MM.1S (cell line): ENCODE measurements around the gene STX3.
"Not testable (repeated sequence)": the region's sequence is repeated elsewhere in the genome, so short reads cannot be mapped to it uniquely, and the experiment has no call there.

Experiments used
- DNase-seq: peaks from one replicate; pipeline ENCODE4 v3.0.0-alpha.2; 2015
- H2AFZ ChIP-seq: fragments of 300-600 bp; sonication (generic); 2 replicates; pipeline ENCODE4 v1.6.0; 2016; ENCODE audit warnings: antibody characterized with exemption, low read length
- H3F3A ChIP-seq: fragments of 300-600 bp; sonication (generic); 2 replicates; pipeline ENCODE4 v1.6.1; 2016; ENCODE audit warnings: mild to moderate bottlenecking, antibody characterized with exemption, low read length, moderate library complexity, mixed read lengths; ENCODE audit not compliant: insufficient read depth
- H3K27ac ChIP-seq: fragments of 300-600 bp; sonication (generic); 2 replicates; pipeline ENCODE4 v1.5.1; 2016; ENCODE audit warnings: mild to moderate bottlenecking, low read length
- H3K27me3 ChIP-seq: fragments of 300-600 bp; sonication (generic); replicated peaks from 2 replicates; pipeline ENCODE4 v1.6.0; 2016; ENCODE audit warnings: low read length; ENCODE audit not compliant: insufficient read depth
- H3K36me3 ChIP-seq: fragments of 300-600 bp; sonication (generic); replicated peaks from 2 replicates; pipeline ENCODE4 v1.6.1; 2016; ENCODE audit warnings: mild to moderate bottlenecking, low read length, mixed read lengths; ENCODE audit not compliant: insufficient read depth
- H3K4me1 ChIP-seq: fragments of 300-600 bp; sonication (generic); 2 replicates; pipeline ENCODE4 v1.6.1; 2016; ENCODE audit warnings: low read length, mixed read lengths
- H3K4me2 ChIP-seq: fragments of 300-600 bp; sonication (generic); 2 replicates; pipeline ENCODE4 v1.6.0; 2016; ENCODE audit warnings: low read depth, low read length
- H3K4me3 ChIP-seq: fragments of 300-600 bp; sonication (generic); 2 replicates; pipeline ENCODE4 v1.5.1; 2016; ENCODE audit warnings: low read length, mixed read lengths
- H3K79me2 ChIP-seq: fragments of 300-600 bp; sonication (generic); 2 replicates; pipeline ENCODE4 v1.6.1; 2016; ENCODE audit warnings: mixed run types, low read length, mixed read lengths
- H3K9ac ChIP-seq: fragments of 300-600 bp; sonication (generic); 2 replicates; pipeline ENCODE4 v1.6.1; 2016; ENCODE audit warnings: low read length, mixed read lengths
- H3K9me2 ChIP-seq: fragments of 300-600 bp; sonication (generic); replicated peaks from 2 replicates; pipeline ENCODE4 v1.6.1; 2016; ENCODE audit warnings: mild to moderate bottlenecking, low read length, mixed read lengths; ENCODE audit not compliant: insufficient read depth
- H3K9me3 ChIP-seq: fragments of 300-600 bp; sonication (generic); replicated peaks from 2 replicates; pipeline ENCODE4 v1.6.1; 2016; ENCODE audit warnings: mild to moderate bottlenecking, low read length, mixed read lengths; ENCODE audit not compliant: insufficient read depth
- H4K20me1 ChIP-seq: fragments of 300-600 bp; sonication (generic); 2 replicates; pipeline ENCODE4 v1.6.1; 2016; ENCODE audit warnings: mild to moderate bottlenecking, low read length, moderate library complexity, mixed read lengths; ENCODE audit not compliant: insufficient read depth
- CTCF ChIP-seq: fragments of 300-600 bp; sonication (generic); IDR thresholded peaks from 2 replicates; pipeline ENCODE4 v1.5.1; 2016; ENCODE audit warnings: antibody characterized with exemption, low read length, mixed read lengths
- EZH2 ChIP-seq: fragments of 300-600 bp; sonication (generic); optimal IDR thresholded peaks from 2 replicates; pipeline ENCODE3; 2017; ENCODE audit warnings: low read depth, mild to moderate bottlenecking, antibody characterized with exemption, low read length, mixed read lengths
- EZH2phosphoT487 ChIP-seq: fragments of 300-600 bp; sonication (generic); IDR thresholded peaks from 2 replicates; pipeline ENCODE4 v1.6.1; 2018; ENCODE audit warnings: antibody characterized with exemption, low read length

Gene STX3

GRCh38 chr11:59783632-59784090 is 28.5 kb downstream of the STX3 start:
- H3K9ac ChIP-seq = no peak overlapping the region
- H3K9me2 ChIP-seq = no peaks in the 10 kb centered on the region
- H3K27me3 ChIP-seq = no peaks in the 10 kb centered on the region
- H3F3A ChIP-seq = no peaks in the 10 kb centered on the region
- H3K4me3 ChIP-seq = no peak overlapping the region
- no peak overlapping the region for H2AFZ ChIP-seq
- TF ChIP-seq CTCF (no peak), EZH2 (no peak), EZH2phosphoT487 (no peak)
- DNase-seq = no peak
- H4K20me1 ChIP-seq = no peaks in the 10 kb centered on the region
- H3K79me2 ChIP-seq = no peaks in the 10 kb centered on the region
- H3K4me2 ChIP-seq = no peak overlapping the region
- no peaks in the 10 kb centered on the region for H3K9me3 ChIP-seq
- no peaks in the 10 kb centered on the region for H3K36me3 ChIP-seq
- no peaks in the 10 kb centered on the region for H3K4me1 ChIP-seq
- H3K27ac ChIP-seq = no peak overlapping the region

DNA sequence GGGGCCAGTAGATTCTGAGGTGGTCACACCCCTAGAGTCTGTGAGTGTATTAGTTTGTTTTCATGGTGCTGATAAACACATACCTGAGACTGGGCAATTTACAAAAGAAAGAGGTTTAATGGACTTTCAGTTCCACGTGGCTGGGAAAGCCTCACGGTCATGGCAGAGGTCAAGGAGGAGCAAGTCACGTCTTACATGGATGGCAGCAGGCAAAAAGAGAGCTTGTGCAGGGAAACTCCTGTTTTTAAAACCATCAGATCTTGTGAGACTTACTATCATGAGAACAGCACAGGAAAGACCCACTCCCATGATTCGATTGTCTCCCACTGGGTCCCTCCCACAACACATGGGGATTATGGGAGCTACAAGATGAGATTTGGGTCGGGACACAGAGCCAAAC is 29.3 kb downstream of the STX3 start:
- not testable (repeated sequence) for H3K79me2 ChIP-seq, H3F3A ChIP-seq, DNase-seq, H3K9ac ChIP-seq, H3K27ac ChIP-seq, H3K36me3 ChIP-seq, H3K27me3 ChIP-seq, H3K4me2 ChIP-seq, H3K4me3 ChIP-seq, H3K9me3 ChIP-seq, H3K9me2 ChIP-seq, H2AFZ ChIP-seq, H3K4me1 ChIP-seq, H4K20me1 ChIP-seq

DNA sequence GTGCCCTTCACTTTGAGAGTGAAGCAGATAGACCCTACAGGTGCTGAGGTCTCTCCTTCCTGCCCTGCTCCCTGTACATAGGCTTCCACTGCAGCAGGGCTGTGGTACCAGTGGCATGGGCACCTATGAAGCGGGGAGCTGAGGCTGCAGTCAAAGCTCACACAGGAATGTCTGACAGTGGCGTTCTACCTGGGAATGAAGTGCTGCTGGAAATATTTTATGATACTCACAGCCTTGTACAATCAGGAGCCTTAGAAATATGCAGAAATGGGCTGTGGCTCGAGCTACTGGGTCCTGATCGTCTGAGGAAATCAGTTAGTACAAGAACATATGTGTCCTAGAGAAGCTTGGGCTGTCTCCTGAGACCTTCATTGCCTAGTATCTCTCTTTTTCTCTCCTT is 30.6 kb downstream of the STX3 start:
- no peak overlapping the region for H3K27ac ChIP-seq
- H3K36me3 ChIP-seq = no peaks in the 10 kb centered on the region
- no peak overlapping the region for H3K4me2 ChIP-seq

DNA sequence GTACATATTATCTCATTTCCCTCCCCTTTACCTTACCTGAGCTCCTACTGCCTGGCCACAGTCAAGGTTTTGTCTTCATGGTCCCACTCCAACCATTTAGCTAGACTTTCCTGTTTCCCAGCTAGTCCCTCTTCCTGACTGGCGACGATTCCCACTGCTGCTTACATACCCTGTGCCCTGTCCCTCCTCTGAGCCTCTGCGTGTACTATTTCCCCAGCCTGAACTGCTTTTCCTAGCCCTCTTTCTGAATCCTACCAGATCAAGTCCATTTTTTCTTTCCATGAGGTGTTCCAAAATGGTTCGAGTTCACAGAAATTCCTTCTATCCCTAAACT is 32.0 kb downstream of the STX3 start:
- H3K4me1 ChIP-seq = no peaks in the 10 kb centered on the region
- no peak overlapping the region for H3K9ac ChIP-seq
- H3K9me2 ChIP-seq = no peaks in the 10 kb centered on the region
- no peak for DNase-seq
- H3K36me3 ChIP-seq = no peaks in the 10 kb centered on the region
- H3K27ac ChIP-seq = no peak overlapping the region
- no peaks in the 10 kb centered on the region for H3K27me3 ChIP-seq
- H3K4me3 ChIP-seq = no peak overlapping the region
- no peaks in the 10 kb centered on the region for H4K20me1 ChIP-seq
- TF ChIP-seq EZH2 (no peak), EZH2phosphoT487 (no peak), CTCF (no peak)
- no peaks in the 10 kb centered on the region for H3K79me2 ChIP-seq
- no peak overlapping the region for H2AFZ ChIP-seq
- no peaks in the 10 kb centered on the region for H3K9me3 ChIP-seq
- H3F3A ChIP-seq = no peaks in the 10 kb centered on the region
- no peak overlapping the region for H3K4me2 ChIP-seq

More for the DNA sequence above, 30.6 kb downstream of the STX3 start:
- no peak overlapping the region for H2AFZ ChIP-seq
- H3K27me3 ChIP-seq = no peaks in the 10 kb centered on the region
- DNase-seq = no peak
- H3K79me2 ChIP-seq = no peaks in the 10 kb centered on the region
- H3K4me1 ChIP-seq = no peaks in the 10 kb centered on the region
- H3F3A ChIP-seq = no peaks in the 10 kb centered on the region
- TF ChIP-seq EZH2 (no peak), CTCF (no peak), EZH2phosphoT487 (no peak)
- H3K9me2 ChIP-seq = no peaks in the 10 kb centered on the region
- H4K20me1 ChIP-seq = no peaks in the 10 kb centered on the region
- H3K9ac ChIP-seq = no peak overlapping the region
- H3K4me3 ChIP-seq = no peak overlapping the region
- H3K9me3 ChIP-seq = no peaks in the 10 kb centered on the region
